Measurements from ENCODE around the gene GSTM5.
"Not testable (repeated sequence)": the region's sequence is repeated elsewhere in the genome, so short reads cannot be mapped to it uniquely, and the experiment has no call there.

GSTM5 gene

GRCh38 chr1:109725510-109725909 is 13.5 kb downstream of the GSTM5 start:
- H3K27ac ChIP-seq = peak overlapping the region in 1 of 21 experiments; percentile 11
- H3K4me3 ChIP-seq = no peak overlapping the region

- peak overlapping the region in 1 of 21 experiments; percentile 11 for H3K27ac ChIP-seq
- no peak overlapping the region for H3K4me3 ChIP-seq
Measured at GRCh38 chr1:109726007-109726406, 14.0 kb downstream of the GSTM5 start.

- no peak overlapping the region for H3K27ac ChIP-seq
- H3K4me3 ChIP-seq = no peak overlapping the region
Measured at GRCh38 chr1:109726728-109727373, 14.8 kb downstream of the GSTM5 start.

GRCh38 chr1:109728870-109729269 is 16.8 kb downstream of the GSTM5 start:
- H3K4me3 ChIP-seq = no peak overlapping the region
- no peak overlapping the region for H3K27ac ChIP-seq

GRCh38 chr1:109730666-109731065 is 18.6 kb downstream of the GSTM5 start:
- no peak overlapping the region for H3K4me3 ChIP-seq
- no peak overlapping the region for H3K27ac ChIP-seq

GRCh38 chr1:109732390-109732881 is 20.4 kb downstream of the GSTM5 start:
- no peak overlapping the region for H3K27ac ChIP-seq
- H3K4me3 ChIP-seq = no peak overlapping the region

GRCh38 chr1:109733236-109733870 is 21.3 kb downstream of the GSTM5 start:
- Histone ChIP-seq H3K27ac (no peak overlapping the region), H3K4me3 (no peak overlapping the region)

GRCh38 chr1:109739738-109740614 is 27.9 kb downstream of the GSTM5 start:
- H3K27ac ChIP-seq = peak overlapping the region in 16 of 21 experiments; percentile 5 to 81 (median 58)

GRCh38 chr1:109740615-109741373 is 28.7 kb downstream of the GSTM5 start, which contains the start of gene GSTM3:
Gene GSTM3, minus strand, starts transcription at chr1:109741038. Its CDS starts 751 bp downstream, at chr1:109740287.
- Histone ChIP-seq H3K4me3 (peak within 1 kb of the TSS; percentile 42 to 70 (median 52)), H3K27ac (peak within 1 kb of the TSS in 16 of 21 experiments; percentile 5 to 81 (median 58))

More at GRCh38 chr1:109739738-109740614, 27.9 kb downstream of the GSTM5 start:
- H3K4me3 ChIP-seq = peak overlapping the region; percentile 42 to 70 (median 52)

- not testable (repeated sequence) for H3K4me3 ChIP-seq
Measured at GRCh38 chr1:109748311-109748710, 36.3 kb downstream of the GSTM5 start.

GRCh38 chr1:109749221-109749620 is 37.2 kb downstream of the GSTM5 start:
- Histone ChIP-seq H3K27ac (no peak overlapping the region), H3K4me3 (no peak overlapping the region)

More at GRCh38 chr1:109748311-109748710, 36.3 kb downstream of the GSTM5 start:
- H3K27ac ChIP-seq = not testable (repeated sequence)

GRCh38 chr1:109750241-109750882 is 38.3 kb downstream of the GSTM5 start:
- Histone ChIP-seq H3K27ac (no peak overlapping the region), H3K4me3 (no peak overlapping the region)

GRCh38 chr1:109750920-109751319 is 38.9 kb downstream of the GSTM5 start:
- H3K27ac ChIP-seq = no peak overlapping the region
- H3K4me3 ChIP-seq = no peak overlapping the region

- H3K27ac ChIP-seq = no peak overlapping the region
- no peak overlapping the region for H3K4me3 ChIP-seq
Measured at GRCh38 chr1:109751531-109752260, 39.6 kb downstream of the GSTM5 start.

GRCh38 chr1:109754738-109755137 is 42.7 kb downstream of the GSTM5 start:
- no peak overlapping the region for H3K27ac ChIP-seq
- no peak overlapping the region for H3K4me3 ChIP-seq

- H3K27ac ChIP-seq, H3K4me3 ChIP-seq: not testable (repeated sequence)
Measured at GRCh38 chr1:109756325-109756724, 44.3 kb downstream of the GSTM5 start.

GRCh38 chr1:109756848-109757521 is 44.9 kb downstream of the GSTM5 start:
- H3K27ac ChIP-seq = no peak overlapping the region
- no peak overlapping the region for H3K4me3 ChIP-seq

All from skin epidermis (tissue), 12 donors.